Umbilical cord (tissue), 2 donors: ENCODE data around the gene INPPL1. TPM values are rescaled to one million over a fixed set of nuclear protein-coding genes. Genes with fewer than 3 reads are reported as not detected.

Experiments
- DNase-seq: peaks from one replicate; pipeline ENCODE4 v3.0.0-alpha.2; 2015; ENCODE audit warnings: low spot score
- total RNA-seq: library from RNA; depleted of rRNA; stranded (reverse); fragments of >200 nt; gene quantifications from one replicate; pipeline ENCODE4 v1.2.3, GENCODE V29; 2014; ENCODE audit warnings: low replicate concordance; ENCODE audit not compliant: insufficient read depth

The INPPL1 gene
- total RNA-seq, 1 donor from 2014 or later: 34.4 TPM

GRCh38 chr11:72218251-72218745 lies 6.3 kb upstream of the INPPL1 start:
- no peak for DNase-seq

GRCh38 chr11:72220696-72221363 lies 3.7 kb upstream of the INPPL1 start:
- no peak for DNase-seq

GRCh38 chr11:72221386-72222075 lies 3.0 kb upstream of the INPPL1 start:
- DNase-seq: no peak

GRCh38 chr11:72222106-72222891 lies 2.3 kb upstream of the INPPL1 start:
- no peak for DNase-seq

- DNase-seq: peak; percentile 98
Observed at GRCh38 chr11:72222907-72223614, 1.5 kb upstream of the INPPL1 start.

GRCh38 chr11:72223615-72224563 lies 678 bp upstream of the INPPL1 start:
- peak; percentile 88 for DNase-seq

- no peak for DNase-seq
Observed at GRCh38 chr11:72225411-72225951, 914 bp downstream of the INPPL1 start.

- no peak for DNase-seq
Observed at GRCh38 chr11:72226701-72227100, 2.1 kb downstream of the INPPL1 start.

GRCh38 chr11:72227316-72228228 lies 3.0 kb downstream of the INPPL1 start:
- DNase-seq: no peak

GRCh38 chr11:72228229-72228843 lies 3.8 kb downstream of the INPPL1 start:
- no peak for DNase-seq

- DNase-seq: no peak
Observed at GRCh38 chr11:72228844-72229231, 4.3 kb downstream of the INPPL1 start.

GRCh38 chr11:72229336-72229924 lies 4.9 kb downstream of the INPPL1 start:
- DNase-seq: no peak

- no peak for DNase-seq
Observed at GRCh38 chr11:72229925-72230763, 5.6 kb downstream of the INPPL1 start.

- DNase-seq: no peak
Observed at GRCh38 chr11:72230764-72231365, 6.3 kb downstream of the INPPL1 start.

- DNase-seq: no peak
Observed at GRCh38 chr11:72231396-72232259, 7.1 kb downstream of the INPPL1 start.
